HCT116 (cell line): ENCODE data around the gene PSMB7. TPM values are rescaled to one million over a fixed set of nuclear protein-coding genes. Genes with fewer than 3 reads are reported as not detected.

Experiments
- ATAC-seq: fragments of 200-7000 bp; cut with Tn5 transposase; 2 replicates; pipeline ENCODE4 v1.9.1; 2020; ENCODE audit warnings: mild to moderate bottlenecking, moderate library complexity
- BruUV-seq: library from RNA; stranded (reverse); fragments of 400-500 nt; replicated peaks from 2 replicates; lab custom pipeline; 2021; lab: Mats Ljungman, UMichigan
- CTCF ChIA-PET: fragments of 300-600 bp; sonication (Branson Sonifier 250); formaldehyde crosslinking; loops from one replicate; lab custom pipeline; 2021; ENCODE audit warnings: antibody characterized with exemption; lab: Charles Lee
- POLR2A ChIA-PET: fragments of 300-600, 350-600 bp; sonication (Branson Sonifier 250); formaldehyde crosslinking; loops from one replicate; lab custom pipeline; 2021; ENCODE audit warnings: antibody characterized with exemption; lab: Charles Lee
- RAD21 ChIA-PET, 2 experiments: fragments of 300-600 bp; sonication (Branson Sonifier 250); formaldehyde crosslinking; loops; one replicate each; lab custom pipeline; 2023; ENCODE audit warnings: low total read pairs in 2 of 2; ENCODE audit not compliant: uncharacterized antibody in 2 of 2, unreplicated experiment in 2 of 2, low non-redundant PET in 1 of 2; lab: Charles Lee
- DNase-seq: peaks from one replicate; pipeline ENCODE4 v3.0.0-alpha.2; 2010; ENCODE audit warnings: low read depth, low spot score
- H2AFZ ChIP-seq: fragments of 200-600 bp; shearing (Covaris generic), sonication (generic); 2 replicates; pipeline ENCODE4 v1.6.1; 2017; ENCODE audit warnings: low read depth, mixed run types, mixed read lengths, antibody characterized with exemption, low read length; ENCODE audit not compliant: poor library complexity, severe bottlenecking
- H3K27ac ChIP-seq: 2 replicates; pipeline ENCODE4 v1.5.1; 2012; ENCODE audit warnings: low read depth, low read length
- H3K27me3 ChIP-seq: fragments of 200-600 bp; sonication (generic); 2 replicates; pipeline ENCODE4 v1.6.1; 2016; ENCODE audit warnings: mixed run types, low read length, mixed read lengths; ENCODE audit not compliant: insufficient read depth
- H3K36me3 ChIP-seq, 2 experiments: fragments of 200-500 bp in 1 of 2; fragments of 200-600 bp in 1 of 2; sonication (Bioruptor generic) in 1 of 2; sonication (generic) in 1 of 2; 2 replicates each; pipeline versions ENCODE4 v1.5.1 to v1.6.1; 2014 to 2016; ENCODE audit warnings: low read length in 2 of 2, inconsistent platforms in 1 of 2, mixed read lengths in 1 of 2, mixed run types in 1 of 2; ENCODE audit not compliant: insufficient read depth in 2 of 2, control insufficient read depth in 1 of 2
- H3K4me1 ChIP-seq, 2 experiments: fragments of 200-600 bp in 1 of 2; sonication (generic) in 1 of 2; 2 replicates each; pipeline versions ENCODE4 v1.5.1 to v1.6.1; 2012 to 2017; ENCODE audit warnings: low read length in 2 of 2, inconsistent platforms in 1 of 2, mild to moderate bottlenecking in 1 of 2, mixed read lengths in 1 of 2, mixed run types in 1 of 2, moderate library complexity in 1 of 2; ENCODE audit not compliant: insufficient read depth in 2 of 2, control insufficient read depth in 1 of 2
- H3K4me2 ChIP-seq: fragments of 200-600 bp; sonication (generic); 2 replicates; pipeline ENCODE4 v1.6.1; 2017; ENCODE audit warnings: mixed run types, low read length, mixed read lengths
- H3K4me3 ChIP-seq, 2 experiments: fragments of 200-600 bp in 1 of 2; sonication (generic) in 1 of 2; replicated peaks in 1 of 2; 2 replicates each; pipeline ENCODE4 v1.5.1; 2011 to 2016; ENCODE audit warnings: low read length in 2 of 2, control low read depth in 1 of 2, low read depth in 1 of 2, mild to moderate bottlenecking in 1 of 2, mixed read lengths in 1 of 2, mixed run types in 1 of 2
- H3K79me2 ChIP-seq: fragments of 200-600 bp; sonication (generic); 2 replicates; pipeline ENCODE4 v1.6.1; 2017; ENCODE audit warnings: mild to moderate bottlenecking, mixed run types, low read length, moderate library complexity, mixed read lengths; ENCODE audit not compliant: insufficient read depth
- H3K9ac ChIP-seq: fragments of 200-600 bp; sonication (generic); 2 replicates; pipeline ENCODE4 v1.6.1; 2016; ENCODE audit warnings: low read length, mixed read lengths
- H3K9me2 ChIP-seq: fragments of 200-600 bp; sonication (generic), shearing (Covaris generic); 2 replicates; pipeline ENCODE4 v1.6.1; 2017; ENCODE audit warnings: mixed run types, mild to moderate bottlenecking, moderate library complexity; ENCODE audit not compliant: insufficient read depth
- H3K9me3 ChIP-seq, 2 experiments: fragments of 200-500 bp in 1 of 2; fragments of 200-600 bp in 1 of 2; sonication (Bioruptor generic) in 1 of 2; sonication (generic) in 1 of 2; 2 replicates each; pipeline ENCODE4 v1.6.1; 2014 to 2017; ENCODE audit warnings: low read length in 2 of 2, mixed read lengths in 2 of 2, inconsistent platforms in 1 of 2, low read depth in 1 of 2, mild to moderate bottlenecking in 1 of 2, mixed run types in 1 of 2, moderate library complexity in 1 of 2; ENCODE audit not compliant: control insufficient read depth in 1 of 2, insufficient read depth in 1 of 2
- H4K20me1 ChIP-seq: fragments of 200-600 bp; sonication (generic), shearing (Covaris generic); 2 replicates; pipeline ENCODE4 v1.6.1; 2017; ENCODE audit warnings: mixed run types, mild to moderate bottlenecking, moderate library complexity; ENCODE audit not compliant: insufficient read depth
- ATF3 ChIP-seq: IDR thresholded peaks from 2 replicates; pipeline ENCODE4 v1.6.1; 2012
- CTCF ChIP-seq, 3 experiments: fragments of 200-600 bp in 1 of 3; sonication (generic) in 1 of 3; IDR thresholded peaks in 2 of 3; conservative IDR thresholded peaks in 1 of 3; 2 replicates each; pipeline ENCODE4 v1.5.1; 2012 to 2017; ENCODE audit warnings: low read depth in 2 of 3, low read length in 2 of 3, antibody characterized with exemption in 1 of 3, borderline replicate concordance in 1 of 3, control low read depth in 1 of 3, mild to moderate bottlenecking in 1 of 3, mixed read lengths in 1 of 3, mixed run types in 1 of 3, moderate library complexity in 1 of 3; ENCODE audit not compliant: insufficient read depth in 1 of 3
- EGR1 ChIP-seq: IDR thresholded peaks from 2 replicates; pipeline ENCODE4 v1.6.1; 2012; ENCODE audit warnings: low read depth
- ELF1 ChIP-seq: IDR thresholded peaks from 2 replicates; pipeline ENCODE4 v1.6.1; 2012; ENCODE audit warnings: low read depth, borderline replicate concordance
- EZH2phosphoT487 ChIP-seq: fragments of 200-600 bp; IDR thresholded peaks from 2 replicates; pipeline ENCODE4 v1.6.1; 2018; ENCODE audit warnings: antibody characterized with exemption, borderline replicate concordance
- FOSL1 ChIP-seq: IDR thresholded peaks from 2 replicates; pipeline ENCODE4 v1.6.1; 2012; ENCODE audit warnings: low read depth
- JUND ChIP-seq: IDR thresholded peaks from 2 replicates; pipeline ENCODE4 v1.6.1; 2012
- MAX ChIP-seq: IDR thresholded peaks from 2 replicates; pipeline ENCODE4 v1.6.1; 2012
- POLR2A ChIP-seq: IDR thresholded peaks from 2 replicates; pipeline ENCODE4 v1.7.0; 2011; ENCODE audit warnings: borderline replicate concordance; ENCODE audit not compliant: insufficient read depth, insufficient read length; ENCODE audit errors: extremely low read depth
- POLR2AphosphoS5 ChIP-seq: IDR thresholded peaks from 2 replicates; pipeline ENCODE4 v1.6.1; 2011; ENCODE audit warnings: mild to moderate bottlenecking, low read depth, low read length, moderate library complexity
- RAD21 ChIP-seq: IDR thresholded peaks from 2 replicates; pipeline ENCODE4 v1.6.1; 2012; ENCODE audit warnings: low read depth, mild to moderate bottlenecking
- SP1 ChIP-seq: IDR thresholded peaks from 2 replicates; pipeline ENCODE4 v1.6.1; 2012; ENCODE audit warnings: low read depth
- SRF ChIP-seq: IDR thresholded peaks from 2 replicates; pipeline ENCODE4 v1.6.1; 2012; ENCODE audit warnings: low read depth
- TCF7L2 ChIP-seq: IDR thresholded peaks from 2 replicates; pipeline ENCODE4 v1.7.0; 2011; ENCODE audit warnings: borderline replicate concordance, inconsistent platforms; ENCODE audit not compliant: insufficient read depth, insufficient read length; ENCODE audit errors: extremely low read depth
- YY1 ChIP-seq: IDR thresholded peaks from 2 replicates; pipeline ENCODE4 v1.6.1; 2011; ENCODE audit warnings: low read length, low read depth, moderate library complexity, mild to moderate bottlenecking; ENCODE audit not compliant: insufficient replicate concordance; ENCODE audit errors: extremely low read depth
- ZFX ChIP-seq: fragments of 450-650 bp; IDR thresholded peaks from 2 replicates; pipeline ENCODE4 v1.6.1; 2017
- ZNF274 ChIP-seq: fragments of 200-500 bp; sonication (Bioruptor generic); IDR thresholded peaks from 2 replicates; pipeline ENCODE4 v1.6.1; 2014; ENCODE audit warnings: mild to moderate bottlenecking, low read depth, low read length, inconsistent platforms
- intact Hi-C: fragments of 100-400 bp; cut with micrococcal nuclease; formaldehyde crosslinking; loops from 2 replicates; pipeline ENCODE4 v1.10.0; 2022
- total RNA-seq: library from RNA; stranded (reverse); gene quantifications from one replicate; pipeline ENCODE4 v1.2.1, GENCODE V29; 2021; ENCODE audit not compliant: unreplicated experiment

Gene PSMB7
- total RNA-seq, 1 experiment from 2014 or later: 222 TPM

- peaks cover 0 to 5% of the 10 kb centered on the region in 2 experiments; a peak in 3 of 4 replicates for H3K36me3 ChIP-seq
- POLR2A ChIA-PET: no interaction called here
- H3K9me2 ChIP-seq: no peaks in the 10 kb centered on the region
- peaks cover 98% of the 10 kb centered on the region for H3K79me2 ChIP-seq
- no peaks in the 10 kb centered on the region for H3K9me3 ChIP-seq
- DNase-seq: no peak
- no peak overlapping the region for H3K4me2 ChIP-seq
- H3K4me3 ChIP-seq: no peak overlapping the region
- no peak for ATAC-seq
- intact Hi-C loops: no loop called here
- TF ChIP-seq EZH2phosphoT487: no peak
- TF ChIP-seq TCF7L2: no peak
- no peak for TF ChIP-seq CTCF (IDR thresholded peaks at IDR 0.05 in 2 of 3, conservative IDR thresholded peaks at IDR 0.05 in 1 of 3; ENCODE audit: borderline replicate concordance in 1 of 3, insufficient read depth in 1 of 3, low read depth in 2 of 3, low read length in 2 of 3)
- TF ChIP-seq ZFX: no peak
- no peak for TF ChIP-seq YY1
- no peak for TF ChIP-seq ZNF274
- TF ChIP-seq MAX: no peak
- TF ChIP-seq ELF1: no peak
- TF ChIP-seq RAD21: no peak
- no peak for TF ChIP-seq ATF3
- TF ChIP-seq SP1: no peak
- no peak for TF ChIP-seq POLR2A
- TF ChIP-seq FOSL1: no peak
- no peak for TF ChIP-seq EGR1
- no peak for TF ChIP-seq POLR2AphosphoS5
- TF ChIP-seq SRF: no peak
- no peak for TF ChIP-seq JUND
- RAD21 ChIA-PET: no interaction called here
- H3K27ac ChIP-seq: no peak overlapping the region
- peaks cover 10% of the 10 kb centered on the region; the same call in 1 of the 2 replicates for H4K20me1 ChIP-seq
- no peak overlapping the region for H2AFZ ChIP-seq
- H3K9ac ChIP-seq: no peak overlapping the region
- H3K27me3 ChIP-seq: no peaks in the 10 kb centered on the region
- no TSS peak for BruUV-seq
- CTCF ChIA-PET: no interaction called here
- no peaks in the 10 kb centered on the region for H3K4me1 ChIP-seq
Observed at GRCh38 chr9:124376329-124376728, 38.9 kb downstream of the PSMB7 start.
